ENCODE data around the gene ARHGAP6. TPM values are rescaled to one million over a fixed set of nuclear protein-coding genes. Genes with fewer than 3 reads are reported as not detected.

Gene ARHGAP6
- total and polyA plus RNA-seq, 9 of the 15 experiments (the other 6 are each of a cell fraction or from before 2014, with no cell fraction given): 12.5 to 63.6 (median 41.8) TPM

DNA sequence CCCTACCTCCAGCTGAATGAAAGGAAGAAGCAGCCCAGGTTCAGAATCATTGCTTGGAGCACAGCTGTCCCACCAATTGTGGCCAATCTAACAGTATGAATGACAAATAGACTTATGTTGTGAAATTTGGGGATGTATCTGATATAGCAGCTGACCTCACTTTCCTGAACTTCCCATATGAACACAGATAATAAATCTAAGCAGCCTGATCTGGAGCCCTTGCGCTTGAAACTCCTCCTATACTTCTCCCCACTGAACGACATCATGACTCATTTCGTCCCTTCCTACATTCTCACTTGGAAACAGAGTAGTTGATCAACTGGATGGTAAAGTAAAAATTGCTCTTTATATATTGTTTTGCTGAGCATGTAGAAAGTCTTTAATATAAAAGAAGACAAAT is 396.7 kb downstream of the ARHGAP6 start (continued):
- TF ChIP-seq RCOR1 (IDR thresholded peaks at IDR 0.05; ENCODE audit: borderline replicate concordance in 1 of 2, low read depth in 2 of 2, low read length in 2 of 2) (peak in 1 of 2 experiments; percentile 73; a peak in 2 of 4 replicates), ZFP30 (CRISPR knock-in tag; IDR thresholded peaks at IDR 0.05; ENCODE audit: borderline replicate concordance) (no peak), PHTF2 (CRISPR knock-in tag; IDR thresholded peaks at IDR 0.05) (no peak), ZKSCAN8 (CRISPR knock-in tag; IDR thresholded peaks at IDR 0.05) (no peak), PHF8 (IDR thresholded peaks at IDR 0.05; ENCODE audit: borderline replicate concordance, low read length) (no peak), EP400 (IDR thresholded peaks at IDR 0.05) (no peak), ZFP36 (IDR thresholded peaks at IDR 0.05; ENCODE audit: low read depth, low read length, partially characterized antibody) (peak; percentile 14), GTF2E2 (tag; IDR thresholded peaks at IDR 0.05) (no peak), ZNF165 (CRISPR knock-in tag; IDR thresholded peaks at IDR 0.05; ENCODE audit: borderline replicate concordance) (no peak), KLF6 (CRISPR knock-in tag; IDR thresholded peaks at IDR 0.05; ENCODE audit: borderline replicate concordance) (no peak), ZNF75A (CRISPR knock-in tag; IDR thresholded peaks at IDR 0.05) (no peak), DMBX1 (CRISPR knock-in tag; IDR thresholded peaks at IDR 0.05; ENCODE audit: borderline replicate concordance) (no peak), TAL1 (IDR thresholded peaks at IDR 0.05) (no peak), RBM15 (IDR thresholded peaks at IDR 0.05; ENCODE audit: insufficient read depth, low read length) (no peak)
- TF ChIP-seq, protein P1, sequence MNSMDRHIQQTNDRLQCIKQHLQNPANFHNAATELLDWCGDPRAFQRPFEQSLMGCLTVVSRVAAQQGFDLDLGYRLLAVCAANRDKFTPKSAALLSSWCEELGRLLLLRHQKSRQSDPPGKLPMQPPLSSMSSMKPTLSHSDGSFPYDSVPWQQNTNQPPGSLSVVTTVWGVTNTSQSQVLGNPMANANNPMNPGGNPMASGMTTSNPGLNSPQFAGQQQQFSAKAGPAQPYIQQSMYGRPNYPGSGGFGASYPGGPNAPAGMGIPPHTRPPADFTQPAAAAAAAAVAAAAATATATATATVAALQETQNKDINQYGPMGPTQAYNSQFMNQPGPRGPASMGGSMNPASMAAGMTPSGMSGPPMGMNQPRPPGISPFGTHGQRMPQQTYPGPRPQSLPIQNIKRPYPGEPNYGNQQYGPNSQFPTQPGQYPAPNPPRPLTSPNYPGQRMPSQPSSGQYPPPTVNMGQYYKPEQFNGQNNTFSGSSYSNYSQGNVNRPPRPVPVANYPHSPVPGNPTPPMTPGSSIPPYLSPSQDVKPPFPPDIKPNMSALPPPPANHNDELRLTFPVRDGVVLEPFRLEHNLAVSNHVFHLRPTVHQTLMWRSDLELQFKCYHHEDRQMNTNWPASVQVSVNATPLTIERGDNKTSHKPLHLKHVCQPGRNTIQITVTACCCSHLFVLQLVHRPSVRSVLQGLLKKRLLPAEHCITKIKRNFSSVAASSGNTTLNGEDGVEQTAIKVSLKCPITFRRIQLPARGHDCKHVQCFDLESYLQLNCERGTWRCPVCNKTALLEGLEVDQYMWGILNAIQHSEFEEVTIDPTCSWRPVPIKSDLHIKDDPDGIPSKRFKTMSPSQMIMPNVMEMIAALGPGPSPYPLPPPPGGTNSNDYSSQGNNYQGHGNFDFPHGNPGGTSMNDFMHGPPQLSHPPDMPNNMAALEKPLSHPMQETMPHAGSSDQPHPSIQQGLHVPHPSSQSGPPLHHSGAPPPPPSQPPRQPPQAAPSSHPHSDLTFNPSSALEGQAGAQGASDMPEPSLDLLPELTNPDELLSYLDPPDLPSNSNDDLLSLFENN (IDR thresholded peaks at IDR 0.05; ENCODE audit: low read depth in 2 of 2, low read length in 2 of 2): no peak
